SJSA1 (cell line): ENCODE results near the gene ITFG1. TPM values are rescaled to one million over a fixed set of nuclear protein-coding genes. Genes with fewer than 3 reads are reported as not detected.

Source experiments
- DNase-seq, 2 experiments: peaks; one replicate each; pipeline ENCODE4 v3.0.0-alpha.2; 2015 to 2020; ENCODE audit warnings: low spot score in 2 of 2, low read depth in 1 of 2
- H3K27ac ChIP-seq: fragments of 250-450 bp; sonication (Bioruptor Pico); 2 replicates; pipeline ENCODE4 v1.5.1; 2020; ENCODE audit warnings: mild to moderate bottlenecking, moderate library complexity
- H3K27me3 ChIP-seq: fragments of 250-450 bp; sonication (Bioruptor Pico); replicated peaks from 2 replicates; pipeline ENCODE4 v1.5.1; 2020; ENCODE audit warnings: mild to moderate bottlenecking, moderate library complexity
- H3K36me3 ChIP-seq: fragments of 250-450 bp; sonication (Bioruptor Pico); 2 replicates; pipeline ENCODE4 v1.5.1; 2020; ENCODE audit warnings: mild to moderate bottlenecking
- H3K4me1 ChIP-seq: fragments of 250-450 bp; sonication (Bioruptor Pico); replicated peaks from 2 replicates; pipeline ENCODE4 v1.6.1; 2021; ENCODE audit warnings: mild to moderate bottlenecking
- H3K4me3 ChIP-seq: fragments of 250-450 bp; sonication (Bioruptor Pico); 2 replicates; pipeline ENCODE4 v1.5.1; 2020; ENCODE audit warnings: mild to moderate bottlenecking
- H3K9me3 ChIP-seq: fragments of 250-450 bp; sonication (Bioruptor Pico); replicated peaks from 2 replicates; pipeline ENCODE4 v1.5.1; 2020; ENCODE audit warnings: mild to moderate bottlenecking
- total RNA-seq: library from RNA; depleted of rRNA; stranded (reverse); fragments of >200 nt; shearing (Covaris generic); gene quantifications from 2 replicates; pipeline ENCODE4 v1.2.3, GENCODE V29; 2014

Gene ITFG1
- total RNA-seq, 1 experiment from 2014 or later, result 57.5 TPM

- Histone ChIP-seq H3K27me3 (no peaks in the 10 kb centered on the region), H3K4me1 (no peaks in the 10 kb centered on the region), H3K27ac (no peak overlapping the region), H3K9me3 (no peaks in the 10 kb centered on the region), H3K4me3 (no peak overlapping the region), H3K36me3 (no peaks in the 10 kb centered on the region)
- no peak for DNase-seq
Measured at GRCh38 chr16:47317465-47318240, 143.2 kb downstream of the ITFG1 start.

GRCh38 chr16:47316442-47317015 is 144.3 kb downstream of the ITFG1 start:
- no peak overlapping the region for H3K4me3 ChIP-seq
- H3K27ac ChIP-seq, result no peak overlapping the region
- H3K36me3 ChIP-seq, result no peaks in the 10 kb centered on the region
- no peaks in the 10 kb centered on the region for H3K9me3 ChIP-seq
- no peaks in the 10 kb centered on the region for H3K27me3 ChIP-seq
- DNase-seq, result no peak
- H3K4me1 ChIP-seq, result no peaks in the 10 kb centered on the region

GRCh38 chr16:47311738-47312505 is 148.9 kb downstream of the ITFG1 start:
- no peak for DNase-seq
- no peak overlapping the region for H3K27ac ChIP-seq
- H3K36me3 ChIP-seq, result no peaks in the 10 kb centered on the region
- no peaks in the 10 kb centered on the region for H3K9me3 ChIP-seq
- no peaks in the 10 kb centered on the region for H3K27me3 ChIP-seq
- H3K4me1 ChIP-seq, result peaks cover 7% of the 10 kb centered on the region; the same call in 1 of the 2 replicates
- H3K4me3 ChIP-seq, result no peak overlapping the region

- DNase-seq, result no peak
- Histone ChIP-seq H3K27me3 (no peaks in the 10 kb centered on the region), H3K9me3 (no peaks in the 10 kb centered on the region), H3K36me3 (no peaks in the 10 kb centered on the region), H3K27ac (no peak overlapping the region), H3K4me3 (no peak overlapping the region), H3K4me1 (peaks cover 7% of the 10 kb centered on the region; the same call in 1 of the 2 replicates)
Measured at GRCh38 chr16:47310792-47311211, 150.1 kb downstream of the ITFG1 start.

- Histone ChIP-seq H3K4me3 (no peak overlapping the region), H3K36me3 (no peaks in the 10 kb centered on the region), H3K4me1 (peaks cover 7% of the 10 kb centered on the region; the same call in 1 of the 2 replicates), H3K9me3 (no peaks in the 10 kb centered on the region), H3K27ac (0 out of 2 replicates have a peak overlapping the region, but pooled peaks have one; percentile 2), H3K27me3 (no peaks in the 10 kb centered on the region)
- DNase-seq, result peak in 1 of 2 experiments; percentile 28
Measured at GRCh38 chr16:47309581-47310312, 151.1 kb downstream of the ITFG1 start.

- Histone ChIP-seq H3K4me3 (no peak overlapping the region), H3K27ac (no peak overlapping the region), H3K4me1 (peaks cover 7% of the 10 kb centered on the region; the same call in 1 of the 2 replicates), H3K9me3 (no peaks in the 10 kb centered on the region), H3K36me3 (no peaks in the 10 kb centered on the region), H3K27me3 (no peaks in the 10 kb centered on the region)
- DNase-seq, result no peak
Measured at GRCh38 chr16:47308601-47309000, 152.3 kb downstream of the ITFG1 start.

- no peak for DNase-seq
- H3K27ac ChIP-seq, result no peak overlapping the region
- no peaks in the 10 kb centered on the region for H3K27me3 ChIP-seq
- no peaks in the 10 kb centered on the region for H3K36me3 ChIP-seq
- H3K4me3 ChIP-seq, result no peak overlapping the region
- no peaks in the 10 kb centered on the region for H3K9me3 ChIP-seq
- no peaks in the 10 kb centered on the region for H3K4me1 ChIP-seq
Measured at GRCh38 chr16:47304563-47304962, 156.3 kb downstream of the ITFG1 start.

- H3K27ac ChIP-seq, result no peak overlapping the region
- 0 out of 2 replicates have a peak, but pooled peaks cover 3% of the 10 kb centered on the region for H3K9me3 ChIP-seq
- no peaks in the 10 kb centered on the region for H3K4me1 ChIP-seq
- no peak for DNase-seq
- H3K4me3 ChIP-seq, result no peak overlapping the region
- H3K27me3 ChIP-seq, result no peaks in the 10 kb centered on the region
- H3K36me3 ChIP-seq, result no peaks in the 10 kb centered on the region
Measured at GRCh38 chr16:47299587-47299986, 161.3 kb downstream of the ITFG1 start.

GRCh38 chr16:47284999-47285398 is 175.9 kb downstream of the ITFG1 start:
- DNase-seq, result no peak
- H3K4me1 ChIP-seq, result no peaks in the 10 kb centered on the region
- no peaks in the 10 kb centered on the region for H3K27me3 ChIP-seq
- H3K36me3 ChIP-seq, result no peaks in the 10 kb centered on the region
- H3K4me3 ChIP-seq, result no peak overlapping the region
- H3K9me3 ChIP-seq, result no peaks in the 10 kb centered on the region
- H3K27ac ChIP-seq, result no peak overlapping the region

GRCh38 chr16:47278306-47278970 is 182.4 kb downstream of the ITFG1 start:
- no peak for DNase-seq

GRCh38 chr16:47276522-47276921 is 184.3 kb downstream of the ITFG1 start:
- no peak for DNase-seq
- Histone ChIP-seq H3K4me3 (no peak overlapping the region), H3K27me3 (no peaks in the 10 kb centered on the region), H3K9me3 (no peaks in the 10 kb centered on the region), H3K36me3 (no peaks in the 10 kb centered on the region), H3K4me1 (no peaks in the 10 kb centered on the region), H3K27ac (no peak overlapping the region)

More at GRCh38 chr16:47278306-47278970, 182.4 kb downstream of the ITFG1 start:
- H3K27ac ChIP-seq, result no peak overlapping the region
- H3K27me3 ChIP-seq, result no peaks in the 10 kb centered on the region
- H3K9me3 ChIP-seq, result no peaks in the 10 kb centered on the region
- no peaks in the 10 kb centered on the region for H3K4me1 ChIP-seq
- no peaks in the 10 kb centered on the region for H3K36me3 ChIP-seq
- no peak overlapping the region for H3K4me3 ChIP-seq

- Histone ChIP-seq H3K27me3 (no peaks in the 10 kb centered on the region), H3K4me3 (no peak overlapping the region), H3K27ac (no peak overlapping the region), H3K4me1 (no peaks in the 10 kb centered on the region), H3K36me3 (peaks cover 3% of the 10 kb centered on the region; the same call in 1 of the 2 replicates), H3K9me3 (no peaks in the 10 kb centered on the region)
- DNase-seq, result no peak
Measured at GRCh38 chr16:47262938-47263337, 197.9 kb downstream of the ITFG1 start.

- no peaks in the 10 kb centered on the region for H3K27me3 ChIP-seq
- H3K27ac ChIP-seq, result no peak overlapping the region
- no peaks in the 10 kb centered on the region for H3K4me1 ChIP-seq
- DNase-seq, result no peak
- peaks cover 10% of the 10 kb centered on the region for H3K36me3 ChIP-seq
- H3K4me3 ChIP-seq, result no peak overlapping the region
- no peaks in the 10 kb centered on the region for H3K9me3 ChIP-seq
Measured at GRCh38 chr16:47260503-47260902, 200.4 kb downstream of the ITFG1 start.
